HL-60/S4 (cell line): ENCODE data around the gene NRF1.
"Not testable (repeated sequence)": the region's sequence is repeated elsewhere in the genome, so short reads cannot be mapped to it uniquely, and the experiment has no call there.

Experiments used
- in situ Hi-C: fragments of 300-500 bp; cut with MboI; formaldehyde crosslinking; loops from 2 replicates; pipeline ENCODE4 v1.14.3; 2022; ENCODE audit warnings: low sequenced_read_pairs

Gene NRF1

DNA sequence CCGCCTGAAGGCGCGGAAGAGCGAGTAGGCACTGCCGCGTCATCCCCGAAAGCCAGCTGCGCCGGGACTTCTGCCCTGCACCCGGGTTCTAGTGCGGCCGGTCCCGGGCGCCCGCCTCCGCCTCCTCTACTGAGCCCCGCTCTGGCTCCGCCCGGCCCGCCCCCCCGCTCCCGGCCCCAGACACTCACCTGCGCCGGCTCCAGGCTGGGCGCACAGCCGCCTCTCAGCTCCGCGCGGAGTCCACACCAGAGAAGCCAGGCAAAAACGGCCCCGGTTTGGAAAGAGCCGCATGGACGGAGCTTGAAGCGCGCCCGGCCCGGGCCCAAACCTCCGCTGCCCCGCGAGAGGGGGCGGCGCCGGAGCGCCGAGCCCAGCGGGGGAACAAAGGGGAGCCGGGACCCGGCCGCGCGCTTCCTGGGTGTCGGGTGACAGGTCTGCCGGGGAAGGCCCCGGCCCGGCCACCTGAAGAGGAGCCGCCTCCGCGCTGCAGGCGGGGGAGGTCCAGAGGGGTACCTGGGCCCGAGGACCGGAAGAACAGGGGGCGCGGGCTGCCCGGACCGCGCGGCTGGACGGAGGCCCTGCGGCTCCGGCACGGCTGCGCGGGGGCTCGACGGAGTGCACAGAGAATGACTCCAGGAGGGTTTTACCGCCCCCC, 168.2 kb downstream of the NRF1 start:
- in situ Hi-C loops: no loop called here

GRCh38 chr7:129780257-129780973, 168.9 kb downstream of the NRF1 start:
- in situ Hi-C loops: no loop called here

GRCh38 chr7:129780974-129781927, 169.7 kb downstream of the NRF1 start:
- in situ Hi-C loops: no loop called here

DNA sequence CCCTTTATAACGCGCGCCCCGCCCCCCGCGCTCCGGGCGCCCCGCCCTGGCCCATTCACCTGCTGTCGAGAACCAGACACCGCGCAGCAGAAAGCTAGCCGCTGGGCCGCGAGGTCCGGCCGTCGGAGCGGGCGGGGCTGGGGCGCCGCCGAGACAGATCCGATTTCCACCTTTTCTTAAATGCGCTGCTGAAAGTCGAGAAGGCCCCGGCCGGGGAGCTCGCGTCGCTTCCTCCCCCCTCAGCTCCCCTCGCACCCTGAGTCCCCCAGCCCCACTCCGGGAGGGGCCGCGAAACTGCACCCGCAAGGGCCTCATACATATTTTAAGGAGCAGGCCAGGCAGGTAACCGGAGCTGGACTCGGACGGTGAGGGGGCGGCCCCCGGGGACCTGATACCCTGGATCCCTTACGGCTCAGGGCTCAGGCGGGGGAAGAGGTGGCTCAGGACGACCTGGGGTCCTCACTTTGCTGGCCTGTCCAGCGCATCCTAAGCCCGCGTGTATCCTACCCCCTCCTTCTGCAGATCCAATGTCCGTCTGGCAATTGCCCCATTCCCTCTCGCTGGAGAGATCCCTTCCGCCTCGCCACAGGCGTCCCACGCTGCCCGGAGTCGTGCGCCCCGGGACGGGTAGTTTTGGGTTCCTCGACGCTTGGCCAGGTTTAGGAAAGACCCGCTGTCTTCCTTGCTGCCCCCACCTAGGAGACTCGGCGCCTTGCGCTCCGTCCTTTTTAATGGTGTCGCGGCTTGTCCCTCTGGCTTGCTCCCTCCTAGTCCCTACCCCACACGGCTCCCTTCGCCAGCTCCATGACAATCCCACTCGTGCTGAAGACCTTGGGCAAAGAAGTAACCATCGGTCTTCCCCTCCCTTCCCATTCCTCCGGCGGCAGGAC, 170.7 kb downstream of the NRF1 start:
- in situ Hi-C loops: no loop called here

DNA sequence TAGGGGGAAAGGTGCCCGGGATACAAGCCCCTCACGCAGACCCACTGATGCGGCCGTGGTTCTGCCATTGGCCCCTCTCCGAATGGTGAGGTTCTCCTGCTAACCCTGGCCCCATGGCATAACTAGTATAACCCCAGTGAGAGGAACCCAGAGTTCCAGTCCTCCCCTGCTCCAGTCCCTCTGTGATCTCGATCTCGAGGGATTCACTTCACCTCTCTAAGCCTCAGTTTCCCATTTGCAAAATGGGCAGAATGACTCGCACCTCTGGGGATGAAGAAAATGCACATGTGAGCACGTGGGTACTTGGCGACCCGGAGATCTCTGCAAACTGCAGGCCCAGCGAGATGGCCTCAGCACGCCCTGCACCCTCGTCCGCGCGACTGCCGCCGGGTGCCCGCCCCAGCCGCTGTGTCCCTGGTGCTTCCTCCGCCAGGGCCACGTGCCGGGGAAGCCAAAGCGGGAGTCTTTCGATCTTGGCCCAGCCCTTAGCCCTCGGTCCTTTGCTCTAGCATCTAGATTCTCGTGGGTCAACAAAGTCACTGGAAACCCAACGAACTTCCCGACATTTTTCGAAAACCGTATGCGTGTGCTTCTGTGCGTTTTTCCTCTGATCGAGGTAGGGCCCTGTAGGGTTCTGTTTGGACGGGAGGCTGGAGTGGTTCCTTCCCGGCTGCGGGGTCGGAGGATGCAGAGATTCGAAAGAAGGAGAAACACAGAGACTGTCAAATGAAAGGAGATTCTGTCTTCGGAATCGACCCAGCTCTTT, 171.5 kb downstream of the NRF1 start:
- in situ Hi-C loops: no loop called here

- in situ Hi-C loops: no loop called here
Measured at GRCh38 chr7:129783584-129783919, 172.0 kb downstream of the NRF1 start.

GRCh38 chr7:129784437-129784782, 172.9 kb downstream of the NRF1 start:
- in situ Hi-C loops: no loop called here

- in situ Hi-C loops: no loop called here
Measured at GRCh38 chr7:129784783-129785684, 173.5 kb downstream of the NRF1 start.

DNA sequence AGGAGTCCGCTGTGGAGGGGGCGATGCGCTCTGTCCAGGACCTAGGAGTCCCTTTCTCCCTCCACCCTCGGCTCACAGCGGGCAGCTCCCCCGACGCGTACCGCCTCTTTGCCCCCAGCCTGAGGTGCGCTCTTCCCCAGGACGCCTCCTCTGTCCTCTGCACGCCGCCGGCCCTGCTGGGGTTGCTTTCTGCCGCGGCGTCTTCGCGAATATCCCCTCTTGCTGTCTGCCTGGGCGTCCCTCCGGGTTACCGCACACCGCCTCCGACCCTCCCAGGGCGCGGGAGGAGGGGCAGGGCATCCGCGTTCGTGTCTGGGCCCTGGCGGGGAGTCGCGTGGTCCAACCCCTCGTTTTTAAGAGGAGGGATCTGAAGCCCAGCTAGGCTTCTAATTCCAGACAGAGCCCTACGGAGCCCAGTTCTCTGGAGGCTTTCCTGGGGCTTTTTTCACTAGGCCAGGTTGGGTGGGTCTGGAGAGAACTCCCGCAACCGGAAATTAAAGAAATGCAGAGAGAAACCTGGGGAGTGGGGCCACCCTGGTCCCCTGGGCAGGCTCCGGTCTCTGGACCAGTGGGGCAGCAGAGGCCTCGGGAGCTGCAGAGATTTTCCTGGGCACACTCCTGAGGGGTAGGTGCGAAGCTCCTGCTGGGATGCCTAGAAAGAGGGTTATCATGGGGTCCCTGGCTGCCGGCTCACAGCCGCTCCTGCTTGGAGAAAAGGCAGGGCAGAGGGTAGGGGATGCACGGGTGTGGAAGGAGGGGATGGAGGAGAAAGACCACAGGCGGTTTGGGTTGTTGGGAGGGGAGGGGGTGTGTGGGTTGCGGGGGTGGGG, 174.4 kb downstream of the NRF1 start:
- in situ Hi-C loops: no loop called here

DNA sequence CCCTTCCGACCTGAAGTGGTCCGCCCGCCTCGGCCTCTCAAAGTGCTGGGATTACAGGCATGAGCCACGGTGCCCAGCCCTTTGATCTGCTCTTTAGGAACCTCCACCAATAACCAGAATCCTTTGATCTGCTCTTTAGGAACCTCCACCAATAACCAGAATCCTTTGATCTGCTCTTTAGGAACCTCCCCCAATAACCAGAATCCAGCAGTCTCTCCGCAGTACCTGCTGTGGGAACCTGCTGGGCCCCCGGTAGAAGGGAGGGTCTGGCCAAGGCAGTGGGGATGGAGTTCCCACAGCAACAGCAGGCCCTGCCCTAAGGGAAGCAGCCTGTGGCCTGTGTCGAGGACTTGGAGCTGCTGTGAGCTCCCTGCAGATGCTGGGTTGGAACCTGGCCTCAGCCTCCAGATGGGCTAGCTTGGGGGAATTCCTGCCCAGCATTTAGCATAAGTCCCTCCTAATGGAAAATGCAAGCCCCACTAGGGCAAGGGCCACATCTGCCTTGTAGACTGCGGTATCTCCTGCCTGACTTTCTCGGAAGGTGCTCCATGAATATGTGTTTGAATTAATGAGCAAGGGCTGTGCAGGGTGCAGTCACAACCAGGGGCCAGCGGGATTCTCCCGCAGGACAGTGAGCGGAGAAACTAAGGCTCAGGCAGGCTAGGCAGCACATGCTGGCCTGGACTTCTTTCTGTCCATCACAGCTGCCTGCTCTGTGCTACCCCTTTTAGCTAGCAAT, 175.5 kb downstream of the NRF1 start:
- in situ Hi-C loops: no loop called here

GRCh38 chr7:129789000-129789399, 177.5 kb downstream of the NRF1 start:
- in situ Hi-C loops: no loop called here

DNA sequence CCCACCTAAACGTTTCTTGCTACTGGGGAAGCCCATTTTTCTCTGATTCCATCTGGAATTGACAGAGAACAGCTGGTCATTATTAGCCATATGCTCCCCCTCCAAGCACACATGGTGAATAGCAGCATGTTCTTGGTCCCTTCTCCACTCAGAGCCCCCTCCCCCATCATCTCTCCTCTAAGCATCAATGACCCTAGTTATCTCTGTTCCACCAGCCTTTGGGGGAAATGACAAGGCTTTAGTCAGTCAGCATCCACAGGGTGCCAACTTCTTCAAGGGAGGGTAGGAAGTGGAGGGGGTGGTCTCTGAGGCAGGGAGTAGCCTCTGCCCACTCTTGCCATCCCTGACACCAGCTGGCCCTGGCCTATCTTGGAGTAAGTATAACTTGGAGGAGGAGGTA, 178.1 kb downstream of the NRF1 start:
- in situ Hi-C loops: no loop called here

DNA sequence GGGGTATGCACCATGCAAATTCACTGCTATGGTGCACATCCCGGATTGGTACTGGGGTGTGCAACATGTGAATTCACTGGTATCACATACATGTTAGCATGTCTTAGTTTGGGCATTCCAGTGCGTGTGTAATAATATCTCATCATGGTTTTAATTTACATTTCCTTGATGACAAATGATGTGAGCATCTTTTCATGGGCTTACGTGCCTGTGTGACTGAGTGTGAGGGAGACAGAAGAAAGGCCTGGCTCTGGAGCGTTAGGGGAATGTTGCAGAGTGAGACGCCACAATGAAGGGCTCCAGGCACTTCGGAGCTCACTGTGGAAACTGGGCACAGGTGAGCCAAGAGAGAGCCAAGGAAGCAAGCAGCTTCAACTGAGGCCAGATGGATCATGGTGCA, 178.6 kb downstream of the NRF1 start:
- in situ Hi-C loops: no loop called here

GRCh38 chr7:129792721-129793120, 181.2 kb downstream of the NRF1 start:
- in situ Hi-C loops: no loop called here

- in situ Hi-C loops: no loop called here
Measured at GRCh38 chr7:129793506-129794310, 182.2 kb downstream of the NRF1 start.

- in situ Hi-C loops: not testable (repeated sequence)
Measured at GRCh38 chr7:129794461-129794860, 182.9 kb downstream of the NRF1 start.
